HG03442 (cell line): Measurements from ENCODE around the gene TRAPPC12.
"Not testable (repeated sequence)": the region's sequence is repeated elsewhere in the genome, so short reads cannot be mapped to it uniquely, and the experiment has no call there.

Experiments
- ATAC-seq: cut with Tn5 transposase; IDR thresholded peaks from one replicate; pipeline ENCODE4 v1.9.1; 2021; ENCODE audit warnings: mild to moderate bottlenecking, moderate library complexity; ENCODE audit not compliant: unreplicated experiment

TRAPPC12 gene

DNA sequence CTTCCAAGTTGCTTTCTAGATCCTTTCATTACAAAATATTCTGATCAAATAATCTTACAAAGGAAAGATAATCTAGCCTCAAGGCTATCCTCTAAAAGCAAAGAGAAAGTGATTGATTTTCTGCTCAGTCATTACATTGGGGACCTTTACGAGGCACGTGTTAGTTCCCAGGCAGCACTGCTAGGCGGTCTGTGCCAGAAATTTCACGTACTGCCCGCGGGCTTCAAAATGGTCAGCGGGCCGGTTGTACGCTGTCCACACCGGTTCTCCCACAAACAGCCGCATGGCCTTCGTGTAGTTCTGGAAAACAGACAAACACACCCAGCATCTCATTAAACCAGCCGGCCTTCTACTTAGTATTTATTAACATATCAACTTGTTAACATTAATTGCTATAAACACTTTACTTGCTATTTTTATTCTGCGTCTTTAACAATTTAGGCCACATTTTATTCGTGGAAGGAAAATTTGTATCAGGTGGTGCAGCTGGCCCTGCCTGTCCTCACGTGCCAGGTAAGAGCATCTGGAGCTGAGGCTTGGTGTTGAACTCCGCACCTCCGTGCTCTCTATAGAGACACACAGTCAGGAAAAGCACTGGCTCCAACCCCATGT is 119.4 kb downstream of the TRAPPC12 start:
- no peak for ATAC-seq

DNA sequence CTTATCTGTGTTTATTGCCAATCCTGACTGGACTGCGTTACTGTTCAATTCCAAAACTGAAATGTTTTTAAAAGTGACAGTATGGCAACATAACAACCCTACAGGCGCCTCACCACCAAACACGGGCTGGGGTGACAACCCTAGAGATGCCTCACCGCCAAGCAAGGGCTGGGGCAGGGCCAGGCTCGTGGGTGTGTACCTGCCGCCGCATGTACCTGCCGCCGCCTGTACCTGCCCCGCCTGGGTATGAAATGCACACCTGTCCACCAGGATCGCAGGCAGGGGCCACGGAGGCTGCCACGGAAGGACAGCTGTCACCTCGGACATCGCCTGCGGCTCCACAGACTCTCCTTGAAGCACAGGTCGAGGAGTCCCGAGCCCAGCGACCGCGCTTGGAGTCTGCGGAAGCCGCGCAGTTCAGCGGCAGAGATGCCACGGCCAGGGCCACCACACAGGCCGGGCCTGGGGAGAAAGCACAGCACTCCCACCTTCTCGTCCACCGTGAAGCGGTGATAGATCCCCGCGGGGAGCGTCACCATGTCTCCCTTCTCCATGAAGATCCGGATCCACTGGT is 120.9 kb downstream of the TRAPPC12 start:
- no peak for ATAC-seq

GRCh38 chr2:3503046-3503445 is 123.6 kb downstream of the TRAPPC12 start:
- no peak for ATAC-seq

DNA sequence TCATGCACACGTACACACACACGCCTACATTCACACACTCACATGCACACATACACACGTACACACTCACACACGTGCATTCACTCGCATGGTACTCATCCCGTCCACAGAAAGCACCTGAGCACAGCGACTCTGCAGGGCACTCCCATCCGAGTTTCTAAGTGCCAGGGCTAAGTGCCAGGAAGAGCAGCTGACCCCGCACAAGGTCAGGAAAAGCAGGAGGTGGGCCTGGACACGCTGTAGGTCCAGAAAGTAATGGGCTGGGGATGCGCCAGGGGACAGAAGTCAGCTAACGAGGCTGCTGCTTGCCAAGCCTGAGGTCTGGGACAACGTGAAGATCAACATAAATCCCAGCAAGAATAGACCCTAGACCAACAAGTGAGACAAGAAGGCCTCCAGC is 124.0 kb downstream of the TRAPPC12 start:
- no peak for ATAC-seq

DNA sequence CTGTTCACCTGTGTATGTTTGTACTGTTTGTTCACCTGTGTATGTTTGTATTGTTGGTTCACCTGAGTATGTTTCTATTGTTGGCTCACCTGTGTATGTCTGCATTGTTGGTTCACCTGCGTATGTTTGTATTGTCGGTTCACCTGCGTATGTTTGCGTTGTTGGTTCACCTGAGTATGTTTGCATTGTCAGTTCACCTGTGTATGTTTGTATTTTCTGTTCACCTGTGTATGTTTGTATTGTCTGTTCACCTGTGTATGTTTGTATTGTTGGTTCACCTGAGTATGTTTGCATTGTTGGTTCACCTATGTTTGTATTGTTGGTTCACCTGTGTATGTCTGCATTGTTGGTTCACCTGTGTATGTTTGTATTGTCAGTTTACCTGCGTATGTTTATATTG is 125.2 kb downstream of the TRAPPC12 start:
- ATAC-seq: no peak

DNA sequence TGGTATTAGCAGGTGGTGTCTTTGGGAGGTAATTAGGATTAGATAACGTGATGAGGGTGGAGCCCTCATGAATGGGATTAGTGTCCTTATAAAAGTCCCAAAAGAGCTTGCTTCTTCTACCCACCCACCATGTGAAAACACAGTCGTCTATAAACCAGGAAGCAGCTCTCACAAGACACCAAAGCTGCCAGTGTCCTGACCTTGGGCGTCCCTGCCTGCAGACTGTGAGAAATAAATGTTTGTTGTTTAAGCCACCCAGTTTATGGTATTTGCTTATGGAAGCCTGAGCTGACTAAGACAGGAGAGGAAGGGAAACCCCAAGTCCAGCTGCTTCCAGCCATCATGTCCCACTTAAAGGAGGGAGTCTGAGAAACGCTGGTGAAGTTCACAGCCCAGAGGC is 126.3 kb downstream of the TRAPPC12 start:
- ATAC-seq: peak; percentile 89

GRCh38 chr2:3512086-3512485 is 132.6 kb downstream of the TRAPPC12 start:
- no peak for ATAC-seq

DNA sequence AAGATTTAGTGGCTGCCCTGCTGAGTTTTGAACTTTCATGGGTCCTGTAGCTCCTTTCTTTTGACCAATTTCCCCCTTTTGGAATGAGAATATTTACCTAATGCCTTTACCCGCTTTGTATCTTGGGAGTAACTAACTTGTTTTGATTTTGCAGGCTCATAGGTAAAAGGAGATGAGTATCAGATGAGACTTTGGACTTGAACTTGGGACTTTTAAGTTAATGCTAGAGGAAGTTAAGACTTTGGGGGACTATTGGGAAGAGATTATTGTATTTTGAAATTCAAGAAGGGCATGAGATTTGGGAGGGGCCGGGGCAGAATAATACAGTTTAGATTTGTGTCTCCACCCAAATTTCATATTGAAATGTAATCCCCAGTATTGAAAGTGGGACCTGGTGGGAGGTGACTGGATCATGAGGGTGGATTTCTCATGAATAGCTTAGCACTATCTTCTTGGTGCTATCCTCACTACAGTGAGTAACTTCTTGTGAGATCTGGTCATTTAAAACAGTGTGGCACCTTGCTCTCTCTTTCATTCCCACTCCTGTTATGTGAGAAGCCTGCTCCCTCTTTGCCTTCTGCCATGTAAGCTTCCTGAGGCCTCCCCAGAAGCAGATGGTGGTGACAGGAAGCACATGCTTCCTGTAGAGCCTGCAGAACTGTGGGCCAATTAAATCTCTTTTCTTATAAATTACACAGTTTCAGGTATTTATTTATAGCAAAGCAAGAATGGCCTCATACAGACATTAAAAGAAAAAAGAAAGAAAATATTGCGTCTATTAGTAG is 133.7 kb downstream of the TRAPPC12 start:
- ATAC-seq: no peak

DNA sequence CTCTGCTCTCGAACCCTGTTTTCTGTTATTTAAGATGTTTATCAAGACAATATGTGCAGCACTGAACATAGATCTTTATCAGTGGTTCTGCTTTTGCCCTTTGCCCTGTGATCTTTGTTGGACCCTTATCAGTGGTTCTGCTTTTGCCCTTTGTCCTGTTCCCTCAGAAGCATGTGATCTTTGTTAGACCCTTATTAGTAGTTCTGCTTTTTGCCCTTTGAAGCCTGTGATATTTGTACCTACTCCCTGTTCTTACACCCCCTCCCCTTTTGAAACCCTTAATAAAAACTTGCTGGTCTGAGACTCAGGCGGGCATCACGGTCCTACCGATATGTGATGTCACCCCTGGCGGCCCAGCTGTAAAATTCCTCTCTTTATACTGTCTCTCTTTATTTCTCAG is 135.9 kb downstream of the TRAPPC12 start:
- not testable (repeated sequence) for ATAC-seq

GRCh38 chr2:3516831-3517230 is 137.3 kb downstream of the TRAPPC12 start:
- ATAC-seq: no peak

GRCh38 chr2:3517948-3518495 is 138.5 kb downstream of the TRAPPC12 start:
- no peak for ATAC-seq

GRCh38 chr2:3518496-3519254 is 139.2 kb downstream of the TRAPPC12 start:
- peak; percentile 74 for ATAC-seq

DNA sequence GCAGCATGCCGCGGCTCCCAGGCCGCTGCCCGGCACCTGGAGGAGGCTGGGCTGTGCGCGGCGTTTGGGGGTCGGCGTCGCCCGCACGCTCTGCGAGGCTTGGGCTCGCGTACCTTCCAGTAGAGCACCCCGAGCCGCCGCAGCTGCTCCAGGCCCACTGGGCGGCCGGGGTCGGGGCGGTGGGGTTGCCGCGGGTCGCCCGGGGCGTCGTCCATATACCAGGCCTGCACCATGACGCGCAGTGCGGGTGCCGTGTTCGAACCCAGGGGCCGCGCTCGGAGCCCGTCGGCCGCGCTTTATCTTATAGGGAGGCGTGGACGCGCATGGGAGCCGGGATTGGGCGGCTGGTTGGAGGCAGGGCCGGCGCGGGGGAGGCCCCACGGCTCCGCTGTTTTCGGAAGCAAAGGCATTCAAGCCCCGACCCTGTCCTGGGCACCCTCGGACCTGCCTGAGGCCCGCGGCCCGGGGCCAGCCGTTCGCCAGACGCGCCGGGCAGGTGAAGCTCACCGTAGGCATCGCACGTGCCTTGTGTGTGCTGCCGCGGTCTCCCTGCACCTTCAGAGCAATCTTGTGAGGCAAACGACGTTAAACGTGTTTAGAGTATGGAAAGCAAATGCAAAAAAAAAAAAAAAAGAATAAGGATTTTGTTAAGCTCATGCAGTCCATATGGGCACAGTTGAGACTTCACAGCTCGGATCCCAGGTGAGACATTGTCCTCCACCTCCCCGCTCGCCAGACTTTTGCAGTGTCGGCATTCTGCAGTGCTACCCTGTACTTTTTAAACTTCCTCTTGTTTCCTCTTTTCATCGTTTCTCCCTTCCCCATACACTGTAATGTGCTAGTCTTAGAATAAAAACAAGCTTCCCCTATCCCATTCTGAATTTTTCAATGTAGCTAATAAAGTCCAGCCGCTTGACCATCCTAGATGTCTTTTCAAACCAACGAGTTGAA is 140.0 kb downstream of the TRAPPC12 start, which contains the start of gene ADI1:
Gene ADI1, minus strand, starts transcription at position 277 of the 951 bp plus-strand sequence. Its CDS starts 44 bp downstream, at position 233.
- ATAC-seq: peak; percentile 57

GRCh38 chr2:3520591-3520990 is 141.1 kb downstream of the TRAPPC12 start:
- no peak for ATAC-seq

- no peak for ATAC-seq
These were observed 143.5 kb downstream of the TRAPPC12 start for GRCh38 chr2:3522961-3523421.

- no peak for ATAC-seq
These were observed 144.1 kb downstream of the TRAPPC12 start for GRCh38 chr2:3523551-3524041.

- ATAC-seq: no peak
These were observed 147.4 kb downstream of the TRAPPC12 start for GRCh38 chr2:3526871-3527270.

GRCh38 chr2:3527886-3528785 is 148.6 kb downstream of the TRAPPC12 start:
- ATAC-seq: no peak
